GM18858 (cell line): ENCODE data around the gene UVSSA.

Experiments
- ATAC-seq: cut with Tn5 transposase; IDR thresholded peaks from one replicate; pipeline ENCODE4 v1.9.1; 2021; ENCODE audit not compliant: unreplicated experiment

UVSSA gene

GRCh38 chr4:1346781-1347409 is at the start of gene UVSSA:
Gene UVSSA, plus strand, starts transcription at chr4:1347208. Its CDS starts 884 bp downstream, at chr4:1348092.
- peak; percentile 85 for ATAC-seq

GRCh38 chr4:1297456-1298325 is 49.3 kb upstream of the UVSSA start:
- ATAC-seq, result no peak

- ATAC-seq, result no peak
Measured at GRCh38 chr4:1298461-1298860, 48.5 kb upstream of the UVSSA start.

- ATAC-seq, result no peak
Measured at GRCh38 chr4:1299301-1299860, 47.6 kb upstream of the UVSSA start.

GRCh38 chr4:1300466-1301455 is 46.2 kb upstream of the UVSSA start:
- no peak for ATAC-seq

GRCh38 chr4:1302159-1302558 is 44.8 kb upstream of the UVSSA start:
- no peak for ATAC-seq

- ATAC-seq, result no peak
Measured at GRCh38 chr4:1305261-1305711, 41.7 kb upstream of the UVSSA start.

GRCh38 chr4:1305781-1306455 is 41.1 kb upstream of the UVSSA start:
- no peak for ATAC-seq

GRCh38 chr4:1307951-1308735 is 38.9 kb upstream of the UVSSA start:
- no peak for ATAC-seq

- ATAC-seq, result peak; percentile 54
Measured at GRCh38 chr4:1309261-1310010, 37.6 kb upstream of the UVSSA start.

- no peak for ATAC-seq
Measured at GRCh38 chr4:1310031-1310795, 36.8 kb upstream of the UVSSA start.

- ATAC-seq, result no peak
Measured at GRCh38 chr4:1310796-1311631, 36.0 kb upstream of the UVSSA start.

- ATAC-seq, result no peak
Measured at GRCh38 chr4:1312821-1313640, 34.0 kb upstream of the UVSSA start.

- ATAC-seq, result no peak
Measured at GRCh38 chr4:1315306-1315705, 31.7 kb upstream of the UVSSA start.

GRCh38 chr4:1315836-1316536 is 31.0 kb upstream of the UVSSA start:
- no peak for ATAC-seq
